ENCODE data around the gene SEMA5A. TPM values are rescaled to one million over a fixed set of nuclear protein-coding genes. Genes with fewer than 3 reads are reported as not detected.

The SEMA5A gene
- total RNA-seq, 2 experiments from 2014 or later, result 0.48 to 0.52 TPM

DNA sequence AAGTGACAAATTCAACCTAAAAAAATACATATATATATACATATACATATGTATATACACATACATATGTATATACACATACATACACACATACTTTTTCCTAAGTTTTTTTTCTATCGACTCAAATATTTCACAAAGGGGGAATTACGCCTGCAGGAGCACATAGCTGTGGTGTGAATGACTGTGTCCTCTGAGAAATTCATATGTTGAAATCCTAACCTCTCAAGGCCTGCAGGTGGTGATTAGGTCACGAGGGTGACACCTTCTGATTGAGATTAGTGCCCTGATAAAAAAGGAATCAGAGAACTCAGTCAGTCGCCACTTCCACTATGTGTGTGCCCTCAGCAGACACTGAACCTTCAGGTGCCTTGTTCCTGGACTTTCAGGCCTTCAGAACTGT is 248.7 kb downstream of the SEMA5A start:
- H3K4me3 Mint-ChIP-seq, result no peak overlapping the region
- intact Hi-C loops (cut with micrococcal nuclease), result no loop called here
- DNase-seq, result no peak
- H3K9me3 Mint-ChIP-seq, result no peaks in the 10 kb centered on the region
- no peaks in the 10 kb centered on the region for H3K36me3 Mint-ChIP-seq
- no peak overlapping the region for H3K27ac Mint-ChIP-seq
- ChIA-PET CTCF (interaction anchor here (0.6 kb wide), 1 partner anchor 50 kb away, joined by 4 read pairs; no protein-coding TSS in a partner anchor), POLR2A (no interaction called here)
- H3K4me1 Mint-ChIP-seq (ENCODE audit: low read depth), result no peaks in the 10 kb centered on the region
- no peaks in the 10 kb centered on the region for H3K27me3 Mint-ChIP-seq

DNA sequence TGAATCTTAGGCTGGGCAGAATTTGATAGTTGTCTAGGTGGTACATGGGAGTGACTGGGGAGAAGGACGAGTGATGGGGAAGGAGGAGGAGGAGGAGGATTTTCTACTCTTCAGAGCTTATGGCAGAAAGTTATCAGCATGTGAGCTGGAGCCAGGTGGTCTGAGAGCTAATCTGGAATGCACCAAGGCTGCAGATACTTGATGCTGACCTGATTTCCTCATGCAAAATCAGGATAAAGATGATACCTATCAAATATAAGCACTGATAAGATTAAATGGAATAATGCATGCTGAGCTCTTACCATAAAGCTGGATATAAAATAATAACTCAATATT is 250.4 kb downstream of the SEMA5A start:
- Mint-ChIP-seq H3K27ac (no peak overlapping the region), H3K27me3 (no peaks in the 10 kb centered on the region), H3K9me3 (no peaks in the 10 kb centered on the region), H3K4me3 (no peak overlapping the region), H3K4me1 (ENCODE audit: low read depth) (no peaks in the 10 kb centered on the region), H3K36me3 (no peaks in the 10 kb centered on the region)
- intact Hi-C loops (cut with micrococcal nuclease), result no loop called here
- CTCF ChIA-PET, result no interaction called here
- POLR2A ChIA-PET, result no interaction called here
- no peak for DNase-seq

DNA sequence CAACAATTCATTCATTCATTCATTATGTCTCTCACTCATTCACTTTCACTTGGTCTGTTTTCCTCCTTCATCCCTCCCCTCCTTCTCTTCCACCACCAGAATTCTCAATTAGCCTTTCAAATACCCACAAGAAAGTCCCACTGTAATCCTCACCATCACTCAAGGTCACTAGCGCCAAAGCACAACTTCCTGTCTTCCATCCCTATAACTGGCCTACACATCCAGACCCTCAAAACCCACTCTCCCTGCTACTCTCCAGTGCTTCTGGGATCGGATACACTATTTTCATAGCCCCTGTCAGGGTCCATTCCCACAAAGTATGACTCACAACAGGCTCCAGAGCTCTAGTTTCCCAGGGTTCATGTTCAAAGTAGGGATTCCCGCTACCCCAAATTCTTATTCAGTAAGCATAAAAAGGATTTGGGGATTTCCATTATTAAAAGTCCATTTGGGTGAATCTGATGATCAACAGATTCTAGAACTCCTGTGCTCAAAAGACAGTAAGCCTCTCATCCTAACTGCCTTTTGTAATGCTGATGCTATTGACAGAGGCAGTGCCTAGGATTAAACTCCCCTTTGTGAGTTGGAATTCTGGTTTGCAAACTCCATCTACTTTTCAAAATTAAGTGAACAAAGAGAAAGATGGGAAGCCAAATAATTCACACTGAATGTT is 250.9 kb downstream of the SEMA5A start:
- no peaks in the 10 kb centered on the region for H3K9me3 Mint-ChIP-seq
- intact Hi-C loops (cut with micrococcal nuclease), result no loop called here
- no peak overlapping the region for H3K4me3 Mint-ChIP-seq
- no peaks in the 10 kb centered on the region for H3K36me3 Mint-ChIP-seq
- no peaks in the 10 kb centered on the region for H3K4me1 Mint-ChIP-seq (ENCODE audit: low read depth)
- DNase-seq, result no peak
- no peaks in the 10 kb centered on the region for H3K27me3 Mint-ChIP-seq
- ChIA-PET CTCF (no interaction called here), POLR2A (no interaction called here)
- no peak overlapping the region for H3K27ac Mint-ChIP-seq

DNA sequence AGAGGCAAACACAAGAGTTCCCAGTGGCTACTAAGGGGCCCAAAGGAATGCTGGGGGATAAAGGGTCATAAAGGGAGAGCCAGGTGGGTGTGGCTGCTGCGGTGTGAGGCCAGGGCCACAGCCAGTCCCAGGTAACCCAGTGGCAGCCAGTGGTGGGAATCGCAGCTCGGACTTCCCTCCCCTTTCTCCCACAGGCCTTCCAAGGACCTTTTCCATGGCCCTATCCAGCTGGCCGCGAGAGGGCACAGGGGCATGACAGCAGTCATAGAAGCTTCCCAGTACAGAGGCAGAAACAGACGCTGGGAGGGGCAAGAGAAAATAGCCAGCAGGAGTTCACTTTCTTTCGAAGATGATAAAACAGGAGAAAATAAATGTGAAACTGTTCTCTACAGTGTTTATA is 257.6 kb downstream of the SEMA5A start:
- H3K27me3 Mint-ChIP-seq, result no peaks in the 10 kb centered on the region
- POLR2A ChIA-PET, result no interaction called here
- DNase-seq, result no peak
- intact Hi-C loops (cut with micrococcal nuclease), result no loop called here
- H3K36me3 Mint-ChIP-seq, result no peaks in the 10 kb centered on the region
- CTCF ChIA-PET, result no interaction called here
- no peak overlapping the region for H3K4me3 Mint-ChIP-seq
- no peaks in the 10 kb centered on the region for H3K9me3 Mint-ChIP-seq
- H3K4me1 Mint-ChIP-seq (ENCODE audit: low read depth), result no peaks in the 10 kb centered on the region
- no peak overlapping the region for H3K27ac Mint-ChIP-seq

DNA sequence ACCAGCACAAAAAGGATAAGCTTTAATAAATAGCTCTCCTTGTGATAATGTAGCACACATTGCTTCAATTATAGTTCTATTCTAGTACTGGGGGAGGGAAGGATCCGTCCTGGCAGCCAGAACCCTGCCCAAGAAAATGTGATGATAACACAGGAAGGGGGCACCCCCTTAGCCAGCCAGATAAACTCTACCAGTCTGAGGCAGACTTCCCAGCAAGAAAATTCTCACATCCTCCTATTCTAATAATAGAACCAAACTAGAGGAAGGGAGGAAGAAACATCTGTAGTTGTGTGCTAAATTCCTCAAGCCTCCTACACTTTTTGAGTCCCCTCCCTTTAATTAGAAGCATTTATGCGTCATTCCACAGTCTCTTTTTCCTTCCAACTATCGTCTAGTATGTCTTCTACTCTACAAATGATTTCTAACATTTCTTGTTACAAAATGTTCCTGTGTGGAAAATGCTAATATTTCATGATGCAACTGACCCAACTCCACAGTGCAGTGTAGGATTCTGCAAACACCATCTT is 261.0 kb downstream of the SEMA5A start:
- ChIA-PET POLR2A (no interaction called here), CTCF (no interaction called here)
- H3K4me3 Mint-ChIP-seq, result no peak overlapping the region
- no peaks in the 10 kb centered on the region for H3K27me3 Mint-ChIP-seq
- peaks cover 2% of the 10 kb centered on the region for H3K9me3 Mint-ChIP-seq
- no peaks in the 10 kb centered on the region for H3K4me1 Mint-ChIP-seq (ENCODE audit: low read depth)
- H3K27ac Mint-ChIP-seq, result no peak overlapping the region
- no peak for DNase-seq
- intact Hi-C loops (cut with micrococcal nuclease), result no loop called here
- H3K36me3 Mint-ChIP-seq, result no peaks in the 10 kb centered on the region

DNA sequence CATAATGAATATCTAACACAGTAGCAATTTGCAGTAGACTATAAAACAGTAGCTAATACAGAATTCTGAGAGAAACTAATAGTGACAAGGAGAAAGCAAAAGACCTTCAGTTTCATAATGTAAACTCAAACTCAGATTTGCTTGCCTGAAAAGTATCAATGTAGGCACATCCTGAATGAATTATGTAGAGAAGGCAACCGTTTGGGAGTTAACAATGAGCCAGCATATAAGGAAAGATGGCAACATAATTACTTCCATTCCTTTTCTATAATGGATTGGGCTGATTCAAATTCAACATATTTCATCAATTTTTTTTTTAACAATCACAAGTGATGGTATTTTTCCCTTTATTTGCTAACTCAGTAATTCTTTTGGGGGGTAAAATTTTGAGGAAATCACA is 261.6 kb downstream of the SEMA5A start:
- H3K36me3 Mint-ChIP-seq, result no peaks in the 10 kb centered on the region
- H3K9me3 Mint-ChIP-seq, result peaks cover 2% of the 10 kb centered on the region
- no peaks in the 10 kb centered on the region for H3K27me3 Mint-ChIP-seq
- ChIA-PET CTCF (no interaction called here), POLR2A (no interaction called here)
- DNase-seq, result no peak
- H3K4me1 Mint-ChIP-seq (ENCODE audit: low read depth), result no peaks in the 10 kb centered on the region
- H3K27ac Mint-ChIP-seq, result no peak overlapping the region
- intact Hi-C loops (cut with micrococcal nuclease), result no loop called here
- no peak overlapping the region for H3K4me3 Mint-ChIP-seq

DNA sequence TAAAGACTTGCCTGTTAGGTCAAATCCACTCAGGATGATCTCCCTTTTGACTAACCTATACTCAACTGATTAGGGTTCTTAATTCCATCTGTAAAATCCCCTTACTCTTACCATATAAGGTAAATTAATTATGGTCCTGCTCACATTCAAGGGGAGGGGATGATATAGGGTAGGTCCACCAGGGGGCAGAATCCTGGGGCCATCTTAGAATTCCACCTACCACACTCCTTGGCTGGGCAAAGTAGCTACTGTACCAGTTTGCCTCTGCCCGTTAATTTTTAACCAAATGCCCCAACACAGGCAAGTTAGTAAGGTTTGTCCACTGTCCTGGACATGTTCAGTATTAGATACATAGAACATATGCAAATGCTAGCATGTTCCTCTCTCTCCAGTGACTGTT is 262.4 kb downstream of the SEMA5A start:
- intact Hi-C loops (cut with micrococcal nuclease), result no loop called here

DNA sequence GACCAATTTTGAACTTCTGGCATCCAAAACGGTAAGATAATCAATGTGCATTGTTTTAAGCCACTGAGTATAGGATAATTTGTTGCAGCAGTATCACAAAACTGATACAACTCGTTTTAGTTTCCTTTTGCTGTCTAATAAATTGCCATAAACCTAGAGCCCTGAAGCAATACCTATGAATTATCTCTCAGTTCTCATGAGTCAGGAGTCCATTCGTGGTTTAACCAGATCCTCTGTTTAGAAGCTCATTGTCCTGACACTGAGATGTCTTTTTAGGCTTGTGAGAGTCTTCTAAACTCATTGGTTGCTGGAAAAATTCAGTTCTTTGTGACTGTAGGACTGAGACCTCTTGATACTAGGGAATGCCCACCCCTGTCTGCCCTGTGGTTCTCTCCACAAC is 262.9 kb downstream of the SEMA5A start:
- Mint-ChIP-seq H3K4me1 (ENCODE audit: low read depth) (no peaks in the 10 kb centered on the region), H3K36me3 (no peaks in the 10 kb centered on the region), H3K27ac (no peak overlapping the region), H3K4me3 (no peak overlapping the region), H3K27me3 (no peaks in the 10 kb centered on the region), H3K9me3 (peaks cover 8% of the 10 kb centered on the region)
- intact Hi-C loops (cut with micrococcal nuclease), result no loop called here
- CTCF ChIA-PET, result no interaction called here
- POLR2A ChIA-PET, result no interaction called here
- DNase-seq, result no peak

More for the DNA sequence above, 262.4 kb downstream of the SEMA5A start:
- CTCF ChIA-PET, result no interaction called here
- Mint-ChIP-seq H3K9me3 (peaks cover 4% of the 10 kb centered on the region), H3K27ac (no peak overlapping the region), H3K4me1 (ENCODE audit: low read depth) (no peaks in the 10 kb centered on the region), H3K4me3 (no peak overlapping the region), H3K27me3 (no peaks in the 10 kb centered on the region), H3K36me3 (no peaks in the 10 kb centered on the region)
- POLR2A ChIA-PET, result no interaction called here
- DNase-seq, result no peak

DNA sequence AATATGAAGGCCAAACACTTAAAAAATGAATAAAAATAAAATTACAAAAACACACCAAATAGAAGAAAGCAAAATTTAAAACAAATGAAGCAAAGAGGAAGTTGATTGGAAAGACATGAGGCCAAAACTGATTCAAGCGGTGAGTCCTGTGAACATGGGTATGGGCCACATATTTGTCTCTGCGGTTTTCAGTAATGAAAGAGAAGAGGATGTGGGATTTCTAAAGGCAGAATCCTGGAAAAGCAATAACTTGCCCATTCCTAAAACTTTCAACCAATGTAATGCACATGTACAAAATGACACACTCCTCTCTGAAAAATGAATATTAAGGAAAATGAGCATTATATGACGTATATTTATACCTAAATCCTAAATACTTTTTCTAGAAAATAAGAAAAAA is 263.7 kb downstream of the SEMA5A start:
- intact Hi-C loops (cut with micrococcal nuclease), result no loop called here
- no peak for DNase-seq
- Mint-ChIP-seq H3K9me3 (peaks cover 9% of the 10 kb centered on the region), H3K27ac (no peak overlapping the region), H3K27me3 (no peaks in the 10 kb centered on the region), H3K4me3 (no peak overlapping the region), H3K4me1 (ENCODE audit: low read depth) (no peaks in the 10 kb centered on the region), H3K36me3 (no peaks in the 10 kb centered on the region)
- POLR2A ChIA-PET, result no interaction called here
- CTCF ChIA-PET, result no interaction called here

DNA sequence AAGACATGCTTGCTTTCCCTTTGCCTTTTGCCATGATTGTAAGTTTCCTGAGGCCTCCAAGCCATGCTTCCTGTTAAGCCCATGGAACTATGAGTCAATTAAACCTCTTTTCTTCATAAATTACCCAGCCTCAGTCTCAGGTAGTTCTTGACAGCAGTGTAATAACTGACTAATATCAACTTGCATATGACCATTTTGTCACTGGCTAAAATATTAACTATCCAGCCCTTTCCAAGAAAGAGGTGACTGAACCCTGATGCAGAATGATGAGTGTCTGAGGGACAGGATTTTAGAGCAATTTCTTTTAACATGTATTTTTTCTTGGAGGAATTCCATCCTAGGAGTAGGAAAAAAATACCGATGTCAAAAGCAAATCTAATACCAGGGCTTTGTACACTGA is 266.1 kb downstream of the SEMA5A start:
- H3K27me3 Mint-ChIP-seq, result no peaks in the 10 kb centered on the region
- ChIA-PET CTCF (no interaction called here), POLR2A (no interaction called here)
- no peak overlapping the region for H3K27ac Mint-ChIP-seq
- no peaks in the 10 kb centered on the region for H3K36me3 Mint-ChIP-seq
- H3K4me1 Mint-ChIP-seq (ENCODE audit: low read depth), result no peaks in the 10 kb centered on the region
- no peak for DNase-seq
- H3K4me3 Mint-ChIP-seq, result no peak overlapping the region
- intact Hi-C loops (cut with micrococcal nuclease), result no loop called here
- H3K9me3 Mint-ChIP-seq, result peaks cover 9% of the 10 kb centered on the region

DNA sequence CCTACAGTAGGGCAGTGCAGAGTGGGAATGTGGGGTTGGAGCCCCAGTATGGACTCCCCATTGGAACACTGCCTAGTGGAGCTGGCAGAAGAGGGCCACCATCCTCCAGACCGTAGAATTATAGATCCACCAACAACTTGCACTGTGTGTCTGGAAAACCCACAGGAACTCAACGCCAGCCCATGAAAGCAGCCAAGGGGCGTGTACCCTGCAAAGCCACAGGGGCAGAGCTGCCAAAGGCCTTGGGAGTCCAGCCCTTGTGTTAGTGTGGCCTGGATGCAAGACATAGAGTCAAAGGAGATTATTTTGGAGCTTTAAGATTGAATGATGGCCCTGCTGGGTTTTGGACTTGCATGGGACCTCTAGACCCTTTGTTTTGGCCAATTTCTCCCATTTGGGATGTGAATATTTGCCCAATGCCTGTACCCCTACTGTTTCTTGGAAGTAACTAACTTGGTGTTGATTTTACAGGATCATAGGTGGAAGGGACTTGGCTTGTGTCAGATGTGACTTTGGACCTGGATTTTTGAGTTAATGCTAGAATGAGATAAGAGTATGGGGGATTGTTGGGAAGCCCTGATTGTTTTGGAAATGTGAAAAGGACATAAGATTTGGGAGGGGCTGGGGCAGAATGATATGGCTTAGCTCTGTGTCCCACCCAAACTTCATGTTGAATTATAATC is 266.8 kb downstream of the SEMA5A start:
- Mint-ChIP-seq H3K27me3 (no peaks in the 10 kb centered on the region), H3K27ac (no peak overlapping the region), H3K36me3 (no peaks in the 10 kb centered on the region), H3K4me3 (no peak overlapping the region), H3K9me3 (peaks cover 13% of the 10 kb centered on the region), H3K4me1 (ENCODE audit: low read depth) (no peaks in the 10 kb centered on the region)
- intact Hi-C loops (cut with micrococcal nuclease), result no loop called here
- no peak for DNase-seq
- ChIA-PET CTCF (no interaction called here), POLR2A (no interaction called here)

DNA sequence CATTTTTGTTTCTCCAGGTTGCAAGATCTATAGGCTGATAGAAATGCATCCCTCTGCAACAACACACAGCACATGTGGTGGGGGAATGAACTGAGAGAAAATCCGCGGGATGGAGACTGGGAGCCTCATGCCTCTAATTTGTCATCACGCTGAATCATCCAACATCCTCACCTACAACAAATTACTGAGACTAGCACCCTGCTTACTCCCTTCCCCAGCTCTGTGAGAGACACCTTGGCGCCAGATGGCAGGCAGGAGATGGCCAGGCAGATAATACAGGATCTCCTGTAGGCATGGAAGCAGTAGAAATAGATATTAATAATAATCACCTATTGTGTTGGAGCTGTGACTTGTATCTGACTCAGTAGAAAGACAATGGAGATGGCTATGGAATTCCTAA is 276.9 kb downstream of the SEMA5A start:
- Mint-ChIP-seq H3K4me1 (ENCODE audit: low read depth) (no peaks in the 10 kb centered on the region), H3K27ac (no peak overlapping the region), H3K4me3 (no peak overlapping the region), H3K27me3 (no peaks in the 10 kb centered on the region), H3K36me3 (no peaks in the 10 kb centered on the region), H3K9me3 (peaks cover 9% of the 10 kb centered on the region)
- CTCF ChIA-PET, result no interaction called here
- POLR2A ChIA-PET, result no interaction called here
- DNase-seq, result no peak
- intact Hi-C loops (cut with micrococcal nuclease), result no loop called here

DNA sequence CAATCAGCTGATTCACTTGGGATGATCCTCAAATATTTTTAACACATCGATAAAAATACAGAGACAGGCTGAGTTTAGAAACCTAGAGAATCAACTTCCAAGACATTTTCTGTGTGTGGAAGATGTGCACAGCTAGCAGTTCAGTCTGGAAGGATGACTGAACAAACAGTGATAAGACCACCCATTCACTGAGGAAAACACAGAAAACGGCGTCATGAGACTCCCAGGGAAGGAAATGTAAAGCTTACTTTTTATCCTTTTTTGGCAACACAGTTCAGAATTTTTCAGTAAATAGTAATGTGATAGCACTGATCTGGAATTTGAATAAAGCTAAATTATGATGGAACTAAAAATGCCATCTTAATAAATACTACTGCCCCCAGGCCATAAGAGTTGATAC is 277.6 kb downstream of the SEMA5A start:
- H3K36me3 Mint-ChIP-seq, result no peaks in the 10 kb centered on the region
- no peaks in the 10 kb centered on the region for H3K27me3 Mint-ChIP-seq
- H3K27ac Mint-ChIP-seq, result no peak overlapping the region
- H3K4me1 Mint-ChIP-seq (ENCODE audit: low read depth), result no peaks in the 10 kb centered on the region
- peaks cover 6% of the 10 kb centered on the region for H3K9me3 Mint-ChIP-seq
- DNase-seq, result no peak
- no peak overlapping the region for H3K4me3 Mint-ChIP-seq
- ChIA-PET POLR2A (no interaction called here), CTCF (no interaction called here)
- intact Hi-C loops (cut with micrococcal nuclease), result no loop called here
